OCI-LY1 (cell line): ENCODE results near the gene TTC8.

Experiments
- H2AFZ ChIP-seq: fragments of 200-600 bp; sonication (generic), shearing (Covaris generic); 2 replicates; pipeline ENCODE4 v1.6.0; 2014; ENCODE audit warnings: antibody characterized with exemption, mild to moderate bottlenecking, low read length
- H3F3A ChIP-seq: fragments of 200-600 bp; sonication (generic), shearing (Covaris generic); 2 replicates; pipeline ENCODE4 v1.6.0; 2014; ENCODE audit warnings: mild to moderate bottlenecking, antibody characterized with exemption, low read length, moderate library complexity; ENCODE audit not compliant: insufficient read depth
- H3K27ac ChIP-seq: fragments of 200-600 bp; sonication (generic); 2 replicates; pipeline ENCODE4 v1.5.1; 2014; ENCODE audit warnings: low read length, mixed run types, mild to moderate bottlenecking, low read depth; ENCODE audit not compliant: poor library complexity, severe bottlenecking
- H3K27me3 ChIP-seq: fragments of 200-600 bp; sonication (generic); 2 replicates; pipeline ENCODE4 v1.6.0; 2014; ENCODE audit warnings: antibody characterized with exemption, mild to moderate bottlenecking, low read length, moderate library complexity; ENCODE audit not compliant: insufficient read depth
- H3K36me3 ChIP-seq: fragments of 200-600 bp; sonication (generic); 2 replicates; pipeline ENCODE4 v1.6.1; 2014; ENCODE audit warnings: mild to moderate bottlenecking, antibody characterized with exemption, low read length, moderate library complexity, mixed read lengths; ENCODE audit not compliant: insufficient read depth
- H3K4me1 ChIP-seq: fragments of 200-600 bp; sonication (generic); 2 replicates; pipeline ENCODE4 v1.5.1; 2014; ENCODE audit warnings: mild to moderate bottlenecking, low read length, moderate library complexity; ENCODE audit not compliant: insufficient read depth, severe bottlenecking
- H3K4me2 ChIP-seq: fragments of 200-600 bp; sonication (generic), shearing (Covaris generic); 2 replicates; pipeline ENCODE4 v1.6.1; 2014; ENCODE audit warnings: low read length
- H3K4me3 ChIP-seq: fragments of 200-600 bp; sonication (generic); 2 replicates; pipeline ENCODE4 v1.5.1; 2014; ENCODE audit warnings: low read length, low read depth, mild to moderate bottlenecking, mixed read lengths; ENCODE audit not compliant: poor library complexity, severe bottlenecking
- H3K79me2 ChIP-seq: fragments of 200-600 bp; shearing (Covaris generic); 2 replicates; pipeline ENCODE4 v1.6.1; 2016; ENCODE audit warnings: mixed run types, low read length, mixed read lengths; ENCODE audit not compliant: insufficient read depth
- H3K9ac ChIP-seq: fragments of 200-600 bp; sonication (generic), shearing (Covaris generic); 2 replicates; pipeline ENCODE4 v1.6.1; 2014; ENCODE audit warnings: mild to moderate bottlenecking, low read length, mixed read lengths
- H3K9me2 ChIP-seq: fragments of 200-600 bp; sonication (generic), shearing (Covaris generic); 2 replicates; pipeline ENCODE4 v1.6.1; 2014; ENCODE audit warnings: low read depth, mild to moderate bottlenecking, low read length, mixed read lengths
- H3K9me3 ChIP-seq: fragments of 200-600 bp; shearing (Covaris generic); 2 replicates; pipeline ENCODE4 v1.6.1; 2014; ENCODE audit warnings: low read length, mixed read lengths
- H4K20me1 ChIP-seq: fragments of 200-600 bp; sonication (generic), shearing (Covaris generic); 2 replicates; pipeline ENCODE4 v1.6.0; 2016; ENCODE audit warnings: mild to moderate bottlenecking, low read length; ENCODE audit not compliant: insufficient read depth
- CTCF ChIP-seq: fragments of 200-600 bp; sonication (generic), shearing (Covaris generic); IDR thresholded peaks from 2 replicates; pipeline ENCODE4 v1.5.1; 2017; ENCODE audit warnings: mild to moderate bottlenecking, antibody characterized with exemption, low read length, moderate library complexity, mixed read lengths
- EZH2 ChIP-seq: fragments of 200-600 bp; sonication (generic), shearing (Covaris generic); IDR thresholded peaks from 2 replicates; pipeline ENCODE4 v1.8.0; 2017; ENCODE audit warnings: borderline replicate concordance, mixed run types, mild to moderate bottlenecking, antibody characterized with exemption, low read length, moderate library complexity, mixed read lengths

Gene TTC8

GRCh38 chr14:88877192-88877591, 52.7 kb downstream of the TTC8 start:
- Histone ChIP-seq H3K4me3 (no peak overlapping the region), H3K9me3 (0 out of 2 replicates have a peak, but pooled peaks cover 2% of the 10 kb centered on the region), H3K9ac (no peak overlapping the region), H3K9me2 (no peaks in the 10 kb centered on the region), H3K4me1 (no peaks in the 10 kb centered on the region), H2AFZ (no peak overlapping the region), H3K27me3 (no peaks in the 10 kb centered on the region), H3F3A (no peaks in the 10 kb centered on the region), H3K79me2 (no peaks in the 10 kb centered on the region), H3K27ac (no peak overlapping the region), H3K36me3 (no peaks in the 10 kb centered on the region), H4K20me1 (no peaks in the 10 kb centered on the region), H3K4me2 (no peak overlapping the region)
- no peak for TF ChIP-seq CTCF
- no peak for TF ChIP-seq EZH2

GRCh38 chr14:88879022-88879421, 54.6 kb downstream of the TTC8 start:
- Histone ChIP-seq H3K27me3 (no peaks in the 10 kb centered on the region), H2AFZ (no peak overlapping the region), H3K27ac (no peak overlapping the region), H3K9me2 (no peaks in the 10 kb centered on the region), H3K4me3 (no peak overlapping the region), H3K4me2 (no peak overlapping the region), H3F3A (no peaks in the 10 kb centered on the region), H3K9ac (no peak overlapping the region), H3K9me3 (0 out of 2 replicates have a peak, but pooled peaks cover 2% of the 10 kb centered on the region), H3K79me2 (no peaks in the 10 kb centered on the region), H3K4me1 (no peaks in the 10 kb centered on the region), H3K36me3 (no peaks in the 10 kb centered on the region), H4K20me1 (no peaks in the 10 kb centered on the region)
- TF ChIP-seq EZH2 (no peak), CTCF (no peak)

- no peak overlapping the region for H3K4me3 ChIP-seq
- TF ChIP-seq CTCF (no peak), EZH2 (no peak)
Measured at GRCh38 chr14:88882236-88882635, 57.8 kb downstream of the TTC8 start.

More at GRCh38 chr14:88882236-88882635, 57.8 kb downstream of the TTC8 start:
- Histone ChIP-seq H3K79me2 (no peaks in the 10 kb centered on the region), H3K9ac (no peak overlapping the region), H3K27ac (no peak overlapping the region), H4K20me1 (no peaks in the 10 kb centered on the region), H3K27me3 (no peaks in the 10 kb centered on the region), H3K9me2 (no peaks in the 10 kb centered on the region), H3K9me3 (0 out of 2 replicates have a peak, but pooled peaks cover 2% of the 10 kb centered on the region), H3K4me2 (no peak overlapping the region), H3K36me3 (no peaks in the 10 kb centered on the region), H2AFZ (no peak overlapping the region), H3F3A (no peaks in the 10 kb centered on the region), H3K4me1 (no peaks in the 10 kb centered on the region)
